ENCODE results near the gene FTO.

Gene FTO

DNA sequence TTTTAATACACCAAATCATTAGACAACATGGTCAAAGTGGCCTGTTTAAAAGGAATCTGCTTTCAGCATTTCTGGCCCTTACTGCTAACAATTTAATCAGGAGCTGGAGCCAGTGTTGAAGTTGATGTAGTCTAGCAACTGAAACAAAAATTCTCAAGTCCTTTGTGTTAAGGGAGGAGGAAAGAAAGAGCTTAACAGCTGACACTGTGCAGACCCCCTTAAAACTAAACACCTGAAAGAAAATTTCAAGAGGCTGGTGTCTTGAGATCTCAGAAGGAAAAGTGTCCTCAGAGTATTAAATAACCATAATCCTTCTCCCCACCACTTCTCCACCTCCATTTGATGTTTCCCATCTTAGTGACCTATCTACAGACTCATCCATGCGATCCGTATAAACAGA is 232.1 kb downstream of the FTO start:
- no peak for DNase-seq (ENCODE audit: low spot score)

DNA sequence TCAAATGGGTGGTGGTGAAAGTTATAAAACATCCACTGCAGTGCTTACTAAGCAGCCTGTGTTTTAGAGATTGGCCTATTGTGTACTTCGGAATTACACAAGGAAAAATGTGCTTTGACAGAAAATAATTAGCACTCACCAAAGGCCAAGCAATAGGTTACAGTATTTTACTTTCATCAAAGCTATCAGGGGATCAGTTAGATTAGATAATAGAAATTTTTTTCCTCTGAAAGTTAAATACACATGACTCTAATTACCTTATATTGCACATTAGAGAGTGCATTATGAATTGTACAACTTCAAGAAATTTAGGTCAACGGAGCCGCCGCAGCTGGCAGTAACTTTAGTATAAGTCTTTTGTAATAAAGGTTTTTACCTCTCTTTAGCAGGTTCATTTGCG is 232.6 kb downstream of the FTO start:
- DNase-seq (ENCODE audit: low spot score), result no peak

DNA sequence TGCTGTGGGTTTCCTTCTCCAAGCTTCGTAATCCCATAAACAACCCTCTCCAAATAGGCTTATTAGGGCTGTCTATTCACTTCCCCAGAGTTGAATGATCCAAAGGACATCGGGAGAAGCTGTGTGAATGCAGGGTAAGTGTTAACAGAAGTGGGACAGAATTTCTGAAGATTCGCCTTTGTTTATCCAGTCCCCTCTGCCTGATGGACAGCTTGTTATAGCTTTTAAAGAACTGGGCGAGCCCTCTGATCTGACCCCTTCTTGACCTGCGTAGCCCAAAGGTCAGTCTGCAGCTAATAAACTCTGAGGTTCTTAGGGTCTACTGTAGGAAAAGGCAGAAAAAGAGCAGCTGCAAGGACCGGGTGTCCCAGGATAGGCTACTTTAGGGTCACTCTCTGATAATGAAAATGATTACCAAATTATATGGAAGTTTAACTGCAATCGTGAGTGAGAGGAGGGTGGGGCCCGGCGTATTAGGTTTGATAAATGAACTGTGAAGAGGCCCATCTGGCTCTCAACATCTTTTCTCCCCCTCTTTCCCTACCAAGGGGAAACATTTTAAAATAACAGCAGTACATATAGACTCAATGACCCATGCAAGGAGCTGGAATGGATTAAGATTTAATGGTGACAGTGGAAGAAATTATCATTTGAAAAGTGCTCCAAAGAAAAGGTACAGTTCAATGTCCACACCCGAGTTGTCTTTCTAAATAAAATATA is 233.4 kb downstream of the FTO start:
- DNase-seq (ENCODE audit: low spot score), result no peak

DNA sequence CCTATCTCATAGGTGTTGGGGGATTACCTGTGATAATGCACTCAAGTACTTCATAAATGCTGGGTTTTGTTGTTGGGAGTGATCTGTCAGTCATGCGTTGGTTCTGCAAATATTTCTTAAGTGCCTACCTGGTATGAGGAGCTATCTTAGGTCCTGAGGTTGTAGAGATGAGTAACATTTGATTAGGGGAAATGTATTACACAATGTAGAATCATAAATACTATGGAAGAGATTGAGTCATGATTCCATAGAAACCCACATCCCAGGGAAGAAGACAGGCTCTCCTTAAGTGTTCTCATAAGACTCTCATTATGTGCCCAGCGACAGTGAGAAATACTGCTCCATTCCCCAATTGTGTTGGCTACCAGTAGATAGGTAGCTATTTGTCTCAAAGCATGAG is 240.1 kb downstream of the FTO start:
- DNase-seq (ENCODE audit: low spot score), result no peak

DNA sequence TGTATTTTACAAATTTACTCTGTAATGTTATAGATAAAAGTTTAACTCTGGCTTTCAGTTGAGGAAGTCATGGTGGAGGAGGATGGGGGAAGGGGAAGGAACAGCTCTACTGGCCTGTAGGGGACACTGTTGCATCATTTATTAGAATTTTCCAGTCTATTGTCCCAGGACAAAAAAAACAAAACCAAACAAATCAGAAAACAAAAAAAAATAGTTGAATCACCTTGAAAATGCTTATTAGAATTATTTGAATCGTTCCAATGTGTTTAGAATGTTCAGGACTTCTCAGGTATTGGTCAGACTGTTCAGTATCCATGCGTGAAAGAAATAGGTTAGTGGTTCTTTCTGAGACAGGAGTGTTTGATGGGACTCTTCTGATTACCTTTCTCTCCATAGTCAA is 242.0 kb downstream of the FTO start:
- no peak for DNase-seq (ENCODE audit: low spot score)

DNA sequence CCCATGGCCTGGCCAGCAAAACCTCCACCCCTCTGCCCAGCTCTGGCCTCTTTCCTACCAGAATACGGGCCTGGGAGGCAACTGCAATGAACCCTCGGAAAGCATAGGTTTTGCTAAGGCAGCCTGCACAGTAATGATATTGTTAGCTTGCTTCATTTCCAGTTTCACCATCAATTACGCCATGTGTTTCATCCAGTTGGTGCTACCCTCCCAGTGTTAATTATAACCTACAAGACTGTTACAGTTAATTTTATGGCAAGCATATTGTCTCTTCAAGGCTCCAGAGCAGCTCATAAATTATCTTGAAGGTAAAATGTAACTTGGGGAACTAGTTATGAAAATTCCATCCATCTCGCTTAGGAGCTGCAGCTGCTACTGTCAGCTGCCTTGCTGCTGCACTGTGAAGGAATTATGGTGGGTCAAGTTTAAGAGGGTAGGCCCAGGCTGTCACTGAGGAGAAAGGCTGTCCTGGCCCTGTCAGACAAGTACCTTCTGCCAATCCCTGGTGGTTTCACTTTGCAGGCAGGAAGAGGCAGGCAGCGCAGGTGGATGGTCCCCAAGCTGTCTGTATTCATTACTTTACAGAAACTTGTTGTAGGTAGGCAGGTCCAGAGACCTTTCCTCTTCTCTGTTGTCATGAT is 242.9 kb downstream of the FTO start:
- DNase-seq (ENCODE audit: low spot score), result no peak

DNA sequence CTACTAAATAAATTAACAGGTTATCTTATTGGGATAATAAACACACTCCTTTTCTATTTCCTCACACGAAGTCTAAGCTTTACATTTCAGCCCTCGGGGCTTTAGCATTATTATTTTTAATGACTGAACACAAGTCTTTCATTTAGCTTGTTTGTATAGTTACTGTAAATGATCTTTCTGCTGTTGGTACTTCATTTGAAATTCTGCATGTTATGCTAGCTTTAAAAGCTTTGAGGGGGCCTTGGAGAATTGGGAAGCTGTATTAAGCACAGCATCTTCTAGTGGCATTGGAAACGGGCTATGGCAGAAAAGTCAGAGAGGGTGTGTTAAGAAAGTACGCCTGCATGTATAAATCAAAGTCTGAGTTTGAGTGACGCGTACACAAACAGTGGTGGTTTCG is 243.7 kb downstream of the FTO start:
- no peak for DNase-seq (ENCODE audit: low spot score)

DNA sequence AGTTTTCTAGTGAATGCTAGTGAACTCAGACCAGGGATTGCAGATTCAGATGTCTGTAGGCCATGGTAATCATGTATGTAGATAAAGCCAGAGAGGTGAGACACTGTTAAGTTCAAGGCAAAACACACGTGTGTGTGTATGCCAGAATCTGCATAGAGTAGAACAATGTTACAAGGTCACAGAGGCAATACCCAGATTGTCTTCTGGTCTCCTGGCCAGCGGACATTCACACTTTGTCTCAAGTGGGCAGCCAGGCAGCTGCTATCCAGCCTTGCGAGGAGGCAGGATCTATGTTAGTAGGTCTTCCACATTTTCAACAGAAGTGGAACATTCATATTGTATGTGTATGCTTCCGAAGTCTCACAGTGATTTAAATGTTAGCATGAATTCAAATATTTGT is 244.4 kb downstream of the FTO start:
- no peak for DNase-seq (ENCODE audit: low spot score)

DNA sequence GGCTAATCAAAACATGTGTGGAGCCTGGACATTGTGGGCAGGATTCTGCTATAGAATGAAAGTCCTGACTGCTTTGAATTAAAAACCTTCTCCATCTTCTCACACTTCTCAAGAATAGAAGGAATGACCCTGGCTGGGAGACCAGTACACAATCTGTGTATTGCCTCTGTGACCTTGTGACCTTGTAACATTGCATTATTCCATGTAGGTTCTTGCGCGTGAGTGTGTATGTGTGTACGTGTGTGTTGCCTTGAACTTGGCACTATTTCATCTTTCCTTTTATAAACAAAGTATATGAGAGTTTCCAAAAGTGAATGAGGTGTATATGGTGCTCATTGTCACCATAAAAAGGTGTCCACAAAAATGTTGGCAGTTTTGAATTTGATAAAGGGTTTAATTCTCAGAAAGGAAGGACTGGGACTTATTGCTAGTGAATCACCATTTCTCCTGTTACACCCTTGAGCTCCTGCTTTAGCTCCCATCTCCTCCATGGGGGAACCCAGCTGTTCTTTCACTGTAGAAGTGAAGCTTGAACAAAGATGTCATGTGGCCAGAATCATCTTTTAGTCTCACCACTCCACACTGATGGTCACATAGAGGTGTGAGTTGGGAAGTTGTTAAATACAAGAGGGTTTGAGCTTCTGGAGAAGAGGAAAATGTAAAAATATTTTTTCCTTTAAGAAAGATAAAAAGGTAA is 244.9 kb downstream of the FTO start:
- DNase-seq (ENCODE audit: low spot score), result no peak

DNA sequence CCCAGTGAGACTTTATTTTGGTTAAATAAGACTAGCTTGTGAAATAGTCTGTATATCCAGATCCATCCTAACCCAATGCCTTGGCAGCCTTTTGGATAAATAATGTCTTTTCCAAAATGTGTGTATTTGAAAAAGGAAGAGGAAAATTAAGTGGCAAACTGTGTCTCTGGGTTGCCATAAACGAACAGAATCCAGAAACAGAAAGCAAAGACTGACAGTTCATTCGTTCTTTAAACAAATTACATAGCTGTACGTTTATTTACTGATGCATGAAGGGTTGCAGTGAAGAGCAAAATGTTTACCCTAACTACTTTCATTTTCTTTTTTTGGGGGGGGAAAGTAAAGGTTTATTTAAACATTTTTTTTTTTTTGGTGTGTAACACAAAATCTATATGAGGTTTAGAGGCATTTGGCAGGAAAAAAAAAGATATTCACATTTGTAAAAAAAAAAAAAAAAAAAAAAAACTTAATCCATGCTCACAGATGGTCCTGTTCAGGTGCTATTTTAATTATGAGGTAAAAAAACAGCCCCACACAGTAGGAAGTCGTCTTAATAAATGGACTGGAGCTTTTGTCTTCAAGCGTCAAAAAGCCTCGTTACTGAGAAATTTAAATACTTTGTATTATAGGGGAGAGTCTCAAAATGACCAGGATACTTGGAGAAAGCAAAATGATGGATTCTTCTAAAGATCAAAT is 245.9 kb downstream of the FTO start:
- DNase-seq (ENCODE audit: low spot score), result no peak

DNA sequence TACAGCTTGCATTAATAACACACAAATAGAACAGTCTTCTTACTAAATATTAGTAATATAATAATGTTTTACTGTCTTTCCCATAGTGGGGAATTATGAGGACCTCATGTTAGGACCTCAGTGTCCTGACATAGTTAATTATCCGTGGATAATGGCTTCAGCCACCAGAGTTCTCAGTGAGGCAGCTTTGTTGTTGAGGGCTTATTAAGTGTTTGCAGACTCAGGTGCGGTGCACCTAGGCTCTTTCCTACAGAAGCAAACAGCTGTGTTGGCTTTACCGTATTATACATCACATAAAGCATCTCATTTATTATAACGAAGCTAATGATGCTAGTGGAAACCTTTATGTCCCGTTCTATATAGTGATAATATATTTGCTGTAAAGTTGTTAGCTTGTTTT is 246.7 kb downstream of the FTO start:
- DNase-seq (ENCODE audit: low spot score), result no peak

DNA sequence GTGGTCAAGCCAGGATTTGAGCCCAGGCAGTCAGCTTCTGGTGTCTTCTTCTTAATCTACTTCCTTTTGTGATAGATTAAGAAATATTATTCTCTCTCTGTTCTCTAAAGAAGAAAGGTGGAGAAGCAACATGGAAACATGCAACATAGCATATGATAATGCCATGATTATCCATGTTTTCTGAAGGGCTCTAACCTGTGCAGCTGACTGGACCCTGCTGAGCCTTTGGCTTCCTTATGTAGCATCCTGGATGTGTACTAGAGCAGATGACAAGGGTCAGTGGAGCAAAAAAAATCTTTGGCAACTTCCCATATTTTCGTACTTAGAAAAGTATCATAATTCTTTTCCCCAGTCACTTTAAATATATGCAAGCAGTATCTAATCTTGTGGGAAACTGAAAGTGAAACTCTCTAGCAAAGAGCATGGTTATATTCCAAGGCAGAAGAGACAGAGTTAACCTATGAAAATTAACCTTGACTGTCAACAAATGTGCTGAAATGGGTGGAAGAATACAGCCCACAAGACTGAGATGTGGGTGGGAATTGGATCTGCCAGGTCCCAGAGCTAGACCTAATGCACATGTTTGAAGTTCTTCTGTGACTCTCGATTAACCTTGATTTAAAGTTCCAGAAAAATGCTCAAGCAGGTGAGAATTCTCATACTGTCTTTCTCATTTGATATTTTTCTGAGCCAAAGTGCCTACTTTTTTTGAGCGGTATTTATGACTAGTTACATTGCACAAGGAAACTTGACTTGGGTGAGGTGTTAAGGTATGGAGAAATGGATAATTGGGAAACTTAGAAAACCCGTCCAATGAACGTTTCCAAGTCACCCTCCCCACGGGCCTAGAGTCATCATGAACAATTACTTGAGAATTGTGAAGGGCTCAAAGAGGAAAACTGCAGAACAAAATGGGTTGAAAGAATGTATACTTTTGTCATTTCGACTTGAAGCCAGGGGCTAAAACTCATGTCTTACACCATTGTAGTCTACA is 248.6 kb downstream of the FTO start:
- DNase-seq (ENCODE audit: low spot score), result no peak

DNA sequence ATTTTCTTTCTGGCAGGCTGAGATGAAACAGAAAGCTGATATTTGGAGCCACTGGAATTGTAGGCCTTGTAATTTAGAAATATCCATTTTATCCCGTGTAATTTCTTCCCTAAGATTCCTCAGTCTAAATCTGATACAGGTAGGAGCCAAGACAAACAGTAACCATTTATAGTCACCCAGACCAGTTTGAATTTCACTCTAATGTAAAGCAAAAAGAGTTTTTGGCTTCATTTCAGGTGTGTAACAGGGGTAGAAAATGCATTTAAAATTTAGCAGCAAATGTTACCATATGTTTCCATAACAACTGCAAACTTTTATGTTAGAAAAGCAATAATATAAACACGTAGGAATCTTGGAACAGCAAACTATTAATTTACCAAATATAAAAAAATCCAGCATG is 249.4 kb downstream of the FTO start:
- no peak for DNase-seq (ENCODE audit: low spot score)

DNA sequence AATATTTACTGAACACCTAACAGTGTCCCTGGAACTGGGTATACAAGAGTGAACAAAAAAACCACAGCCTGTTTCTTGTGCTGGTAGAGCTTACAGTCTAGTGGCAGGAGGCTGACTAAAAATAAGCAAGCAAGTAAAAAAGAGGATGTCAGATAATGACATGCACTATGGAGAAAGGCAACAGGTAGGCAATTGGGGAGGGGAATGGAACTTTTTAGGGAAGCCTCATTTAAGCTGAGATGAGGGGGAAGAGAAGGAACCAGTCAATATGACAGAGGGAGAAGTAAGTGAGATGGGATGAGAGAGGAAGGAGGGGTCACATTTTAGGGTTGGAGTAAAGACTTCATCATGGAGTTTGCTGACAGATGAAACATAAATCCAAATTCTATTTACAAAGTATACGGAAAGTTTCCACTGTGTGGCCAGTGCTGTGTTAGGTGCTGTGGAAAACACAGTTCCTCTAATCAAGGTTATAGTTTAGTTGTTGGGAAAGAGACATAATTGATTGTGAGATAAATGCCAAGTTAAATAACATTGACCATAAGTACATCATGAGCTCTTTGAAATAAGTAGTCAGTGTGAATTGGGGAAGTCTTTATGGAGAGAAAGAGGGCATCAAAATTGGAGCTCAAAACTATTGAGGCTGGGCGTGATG is 251.4 kb downstream of the FTO start:
- no peak for DNase-seq (ENCODE audit: low spot score)

DNA sequence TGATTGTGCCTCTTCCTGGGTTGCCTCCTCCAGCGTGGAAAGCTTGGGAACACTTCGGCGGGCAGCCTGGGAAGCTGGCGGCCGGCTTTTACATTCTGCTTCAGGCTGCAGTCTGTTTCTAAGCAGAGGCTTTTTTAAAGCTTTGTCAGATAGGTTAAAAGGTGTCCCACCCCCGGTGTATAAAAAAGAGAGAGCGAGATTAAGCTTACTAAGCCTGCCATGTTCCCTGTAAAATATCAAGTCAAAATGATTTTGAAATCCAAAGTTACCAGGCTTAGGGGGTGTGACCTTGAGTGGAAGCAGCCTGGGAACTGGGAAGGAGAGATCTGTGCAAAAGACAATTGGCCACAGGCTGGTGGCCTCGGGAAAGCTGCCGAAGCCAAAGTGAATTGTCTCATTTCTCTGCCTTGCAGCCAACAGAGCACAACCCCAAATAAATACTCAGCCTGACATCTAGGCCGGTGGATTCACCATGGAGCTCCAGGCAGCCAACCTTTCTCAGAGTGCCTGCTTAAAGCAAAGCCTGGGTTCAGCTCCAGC is 254.5 kb downstream of the FTO start:
- DNase-seq (ENCODE audit: low spot score), result no peak

DNA sequence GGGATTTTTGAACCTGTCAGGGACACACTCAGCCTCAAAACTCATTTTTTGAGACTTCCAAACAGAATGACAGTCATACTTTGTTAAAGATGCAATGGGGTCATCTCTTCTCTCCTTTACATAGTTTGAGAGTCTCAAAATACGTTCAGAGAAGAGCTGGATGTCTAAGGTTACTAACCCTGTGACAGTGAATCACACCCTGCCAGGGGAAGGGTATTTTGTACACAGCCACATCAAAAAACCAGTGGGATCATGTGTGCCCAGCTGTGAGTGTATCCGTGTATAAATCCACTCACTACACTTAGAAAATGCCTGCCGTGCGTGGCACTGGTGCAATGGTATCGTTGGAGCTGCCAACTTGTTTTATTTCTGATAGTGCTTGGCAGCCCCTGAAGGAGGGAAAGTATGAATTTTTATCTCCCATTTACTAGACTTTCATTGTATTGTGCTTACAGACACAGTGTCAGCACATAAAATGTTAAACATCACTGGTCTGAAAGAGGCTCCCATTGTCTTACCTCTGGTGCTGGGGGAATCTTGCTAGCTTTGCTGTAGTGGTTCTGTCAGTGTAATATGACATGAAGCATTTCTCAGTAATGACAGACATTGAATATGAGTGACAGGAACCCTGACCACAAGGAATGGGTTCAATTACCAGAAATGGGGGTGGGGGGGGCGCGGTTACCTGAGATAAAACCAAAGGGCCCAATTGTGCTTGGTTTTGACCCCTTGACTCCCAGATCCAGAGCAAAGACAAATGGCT is 256.3 kb downstream of the FTO start:
- no peak for DNase-seq (ENCODE audit: low spot score)

DNA sequence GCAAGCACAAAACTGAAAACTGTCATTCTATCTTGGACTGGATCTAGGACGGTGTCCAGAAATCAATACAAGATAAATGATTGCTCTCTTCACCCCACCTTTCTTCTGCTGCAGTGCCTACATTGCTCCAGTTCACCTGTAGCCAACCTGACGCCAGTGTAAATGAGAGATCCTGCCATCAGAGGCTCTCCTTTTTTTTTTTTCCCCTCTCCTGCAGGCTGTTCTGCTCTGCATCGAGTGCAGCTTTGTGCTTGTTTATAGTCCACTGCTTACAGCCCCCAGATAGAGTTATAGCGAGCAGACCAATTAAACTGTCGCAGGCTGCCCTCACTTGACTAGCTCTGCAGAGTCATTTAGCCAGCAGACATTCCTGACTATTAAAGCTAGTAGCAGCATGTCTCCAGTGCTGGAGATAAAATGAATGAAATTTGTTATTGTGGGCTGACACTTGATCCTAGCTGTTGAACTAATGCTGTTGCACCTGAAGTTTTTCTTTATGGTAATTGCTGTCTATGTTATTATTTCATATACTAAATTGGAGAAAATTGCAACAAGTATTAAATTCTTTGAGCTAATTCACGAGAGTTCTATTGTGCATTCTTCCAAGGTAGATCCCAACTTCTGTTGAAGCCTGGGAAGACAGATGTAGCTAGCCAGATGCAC is 257.1 kb downstream of the FTO start:
- no peak for DNase-seq (ENCODE audit: low spot score)

DNA sequence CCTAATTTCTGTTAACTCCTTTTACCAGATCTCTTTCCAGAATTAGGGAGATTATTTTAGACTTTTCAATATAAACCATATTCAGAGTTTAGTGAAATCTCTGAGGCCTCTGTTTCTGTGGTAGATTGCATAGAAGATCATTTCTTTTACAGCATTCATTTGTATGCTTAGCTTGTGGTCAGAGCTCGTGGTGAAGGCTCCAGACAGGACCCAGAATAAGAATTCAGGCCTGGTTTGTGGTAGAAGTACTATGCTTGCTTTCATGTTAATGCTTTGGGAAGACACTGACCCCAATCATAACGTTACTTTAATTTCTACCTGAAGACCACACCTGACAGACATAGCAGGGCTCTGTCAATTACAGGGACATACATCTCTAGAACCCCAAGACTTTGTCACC is 258.1 kb downstream of the FTO start:
- DNase-seq (ENCODE audit: low spot score), result no peak

DNA sequence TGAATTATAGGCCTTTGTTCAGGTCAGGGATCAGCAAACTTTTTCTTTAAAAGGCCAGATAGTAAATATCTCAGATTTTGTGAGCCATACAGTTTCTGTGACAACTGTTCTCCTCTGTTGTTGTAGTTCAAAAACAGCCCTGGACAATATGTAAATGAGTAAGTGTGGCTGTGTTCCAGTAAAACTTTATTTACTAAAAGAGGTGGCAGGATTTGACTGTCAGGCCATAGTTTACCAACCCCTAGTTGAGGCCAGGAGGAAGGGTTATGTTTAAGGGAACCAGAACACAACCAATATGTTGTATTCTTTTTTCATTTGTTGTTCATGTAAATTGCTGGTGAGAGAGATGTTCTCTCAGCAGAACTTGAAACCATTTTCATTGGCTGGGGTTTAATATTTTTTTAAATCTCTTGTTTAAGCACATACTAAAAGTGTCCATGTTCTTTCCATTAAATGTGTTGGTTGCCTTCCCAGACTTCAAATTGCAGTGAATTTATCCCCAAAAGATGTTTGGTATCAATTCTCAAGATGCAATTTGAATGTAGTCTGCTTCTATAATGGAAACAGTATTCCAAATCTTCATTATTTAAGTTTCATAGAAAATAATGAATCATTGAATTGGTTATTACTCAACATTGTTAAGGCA is 260.3 kb downstream of the FTO start:
- no peak for DNase-seq (ENCODE audit: low spot score)
